Skin of body (tissue), 2 donors: Measurements from ENCODE around the gene TATDN3. TPM values are rescaled to one million over a fixed set of nuclear protein-coding genes. Genes with fewer than 3 reads are reported as not detected.
"Not testable (repeated sequence)": the region's sequence is repeated elsewhere in the genome, so short reads cannot be mapped to it uniquely, and the experiment has no call there.

Source experiments
- DNase-seq: peaks from one replicate; lab custom pipeline; 2025; lab: John Stamatoyannopoulos, UW
- total RNA-seq: library from RNA; depleted of rRNA; stranded (reverse); fragments of >200 nt; gene quantifications from one replicate; pipeline ENCODE4 v1.2.3, GENCODE V29; 2014

Gene TATDN3, protein sequence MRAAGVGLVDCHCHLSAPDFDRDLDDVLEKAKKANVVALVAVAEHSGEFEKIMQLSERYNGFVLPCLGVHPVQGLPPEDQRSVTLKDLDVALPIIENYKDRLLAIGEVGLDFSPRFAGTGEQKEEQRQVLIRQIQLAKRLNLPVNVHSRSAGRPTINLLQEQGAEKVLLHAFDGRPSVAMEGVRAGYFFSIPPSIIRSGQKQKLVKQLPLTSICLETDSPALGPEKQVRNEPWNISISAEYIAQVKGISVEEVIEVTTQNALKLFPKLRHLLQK
- total RNA-seq = 14.5 TPM

- DNase-seq = peak; percentile 94
Measured at GRCh38 chr1:212791676-212792395, at the start of gene TATDN3, which contains the start of gene NSL1. TATDN3 (plus strand) TSS chr1:212791894; CDS start chr1:212791922, 28 bp downstream. NSL1 (minus strand) TSS chr1:212791777; CDS start chr1:212791763, 14 bp downstream.

- no peak for DNase-seq
Measured at GRCh38 chr1:212743901-212744475, 47.7 kb upstream of the TATDN3 start.

GRCh38 chr1:212745303-212745702 lies 46.4 kb upstream of the TATDN3 start:
- no peak for DNase-seq

DNA sequence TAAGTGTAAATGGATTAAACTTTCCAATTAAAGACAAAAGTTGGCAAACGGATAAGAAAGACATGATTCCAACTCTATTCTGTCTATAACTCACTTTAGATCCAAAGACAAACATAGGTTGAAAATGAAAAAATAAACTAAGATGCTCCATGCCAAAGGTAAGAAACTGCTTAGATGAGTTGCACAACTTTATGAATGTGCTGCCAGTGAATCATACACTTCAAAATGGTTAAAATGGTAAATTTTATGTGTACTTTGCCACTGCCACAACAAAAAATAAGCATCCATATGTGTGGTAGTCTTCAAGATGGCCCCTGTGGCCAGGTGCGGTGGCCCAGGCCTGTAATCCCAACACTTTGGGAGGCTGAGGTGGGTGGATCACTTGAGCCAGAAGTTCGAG lies 45.1 kb upstream of the TATDN3 start:
- no peak for DNase-seq

- no peak for DNase-seq
Measured at GRCh38 chr1:212749821-212750535, 41.7 kb upstream of the TATDN3 start.

DNA sequence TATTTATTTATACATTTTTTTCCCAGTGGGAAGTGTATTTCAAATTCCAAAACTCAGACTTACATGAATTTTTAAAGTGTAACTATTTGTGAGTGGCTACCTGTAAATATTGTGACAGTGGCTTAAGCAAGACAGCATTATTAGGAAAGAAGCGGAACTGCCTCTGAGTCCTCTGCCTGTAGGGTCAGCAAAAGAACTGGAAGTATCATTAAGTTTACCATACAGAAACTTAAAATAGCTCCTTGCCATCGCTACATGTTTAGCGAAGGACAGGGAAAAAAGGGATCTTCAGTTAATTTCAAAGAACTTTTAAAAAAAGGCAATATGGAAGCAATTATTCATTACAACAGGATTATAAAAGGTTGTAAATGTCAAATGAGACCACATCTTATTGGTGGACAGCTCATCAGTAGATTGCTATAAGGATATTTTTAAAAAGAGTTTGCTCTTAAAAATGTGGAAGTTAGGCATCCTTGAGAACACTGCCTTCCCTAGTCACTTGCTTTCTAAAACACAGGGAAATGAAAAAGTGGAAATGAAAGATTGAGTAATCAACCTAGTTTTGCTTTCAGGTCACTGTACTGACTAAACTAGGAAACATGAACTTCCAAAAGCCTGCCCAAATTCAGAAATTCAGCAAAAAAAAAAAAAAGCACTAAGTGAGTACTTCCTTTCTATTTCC lies 39.3 kb upstream of the TATDN3 start:
- no peak for DNase-seq

DNA sequence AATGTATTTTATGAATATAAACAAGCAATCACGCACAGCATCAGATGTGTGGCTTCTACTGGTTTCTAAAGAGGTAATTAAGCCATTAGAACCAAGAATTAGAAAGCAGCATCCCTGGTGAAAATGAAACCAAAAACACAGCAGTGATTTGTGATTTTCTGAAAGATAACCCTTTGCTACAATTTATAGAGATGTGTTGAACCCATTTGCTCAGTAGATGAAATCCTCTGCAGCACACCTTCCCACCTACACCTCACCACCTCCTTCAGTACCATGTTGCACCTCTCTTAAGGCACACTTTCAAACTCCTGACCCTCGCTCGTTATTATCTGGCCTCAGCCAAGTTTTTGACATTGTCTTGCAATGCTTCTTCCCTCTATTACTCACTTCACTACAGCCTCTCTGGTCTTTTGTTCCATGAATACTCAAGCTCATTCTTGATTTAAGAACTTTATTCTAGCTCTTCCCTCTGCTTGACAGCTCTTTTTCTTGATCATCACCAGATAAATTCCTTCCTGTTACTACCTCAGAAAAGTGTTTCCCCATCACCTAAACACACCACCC lies 38.7 kb upstream of the TATDN3 start:
- no peak for DNase-seq

GRCh38 chr1:212753749-212754148 lies 37.9 kb upstream of the TATDN3 start:
- DNase-seq = no peak

DNA sequence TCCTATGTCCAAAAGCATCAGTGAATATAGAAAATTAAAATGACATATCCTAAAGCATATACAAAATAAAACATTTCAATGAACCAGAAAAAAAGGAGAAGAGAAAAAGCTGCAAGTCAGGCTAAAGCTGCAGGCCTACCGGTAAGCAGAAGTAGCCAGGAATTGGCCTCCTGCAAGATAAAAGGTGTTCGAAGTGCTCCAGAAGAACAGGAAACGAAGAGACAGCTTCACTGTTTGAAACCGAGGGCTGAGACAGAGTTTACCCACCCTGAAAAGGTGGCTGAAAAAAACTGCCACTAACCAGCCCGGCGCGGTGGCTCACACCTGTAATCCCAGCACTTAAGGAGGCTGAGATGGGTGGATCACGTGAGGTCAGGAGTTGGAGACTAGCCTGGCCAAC lies 37.5 kb upstream of the TATDN3 start:
- no peak for DNase-seq

GRCh38 chr1:212754680-212755079 lies 37.0 kb upstream of the TATDN3 start:
- DNase-seq = no peak

DNA sequence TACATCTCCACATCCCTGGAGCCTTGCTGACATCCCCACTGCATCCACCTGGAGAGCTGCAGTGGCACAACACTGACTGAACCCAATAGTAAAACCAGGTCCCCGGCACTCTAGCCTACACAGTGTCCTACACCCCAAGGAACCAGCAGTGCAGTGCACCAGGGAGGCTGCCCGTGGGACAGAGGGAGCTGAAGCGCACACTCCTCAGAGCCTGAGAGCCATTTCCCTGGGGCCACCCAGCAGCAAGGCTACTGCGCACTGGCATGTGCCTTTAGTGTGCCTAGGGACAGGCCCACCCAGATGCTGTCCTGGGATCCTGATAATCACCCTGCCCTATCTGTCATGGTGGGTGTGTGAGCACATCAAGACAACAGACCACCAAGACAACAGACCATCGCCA lies 32.0 kb upstream of the TATDN3 start:
- DNase-seq = no peak

DNA sequence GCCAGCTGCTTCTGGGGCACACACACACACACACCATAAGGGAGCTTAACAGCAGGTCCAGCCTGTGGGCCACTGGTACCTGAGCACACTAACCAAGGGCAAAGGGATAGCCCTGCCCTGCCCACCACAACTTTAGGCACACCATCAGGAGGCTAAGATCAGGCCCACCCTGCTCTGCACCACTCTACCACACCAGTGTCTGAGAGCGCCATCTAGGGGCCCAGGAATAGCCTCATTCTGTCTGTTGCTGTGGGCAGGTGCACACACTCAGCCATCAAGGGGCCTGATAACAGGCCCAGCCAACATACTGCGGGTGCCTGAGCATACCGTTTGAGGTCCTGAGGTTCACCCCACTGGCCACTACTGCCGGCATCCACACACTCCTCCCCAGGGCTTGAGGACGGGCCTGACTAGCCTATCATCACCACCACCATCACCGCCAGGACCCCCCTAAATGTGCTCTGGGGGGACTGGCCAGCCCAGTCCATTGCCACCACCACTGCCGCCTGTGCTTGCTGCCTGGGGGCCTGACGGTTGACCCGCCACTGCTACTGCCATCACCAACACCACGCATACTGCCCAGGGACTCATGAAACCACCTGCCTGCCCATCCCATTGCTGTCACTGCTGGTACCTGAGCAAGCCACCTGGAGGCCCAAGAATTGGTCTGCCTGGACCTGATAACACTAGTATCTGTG lies 31.4 kb upstream of the TATDN3 start:
- no peak for DNase-seq

- DNase-seq = no peak
Measured at GRCh38 chr1:212762234-212762633, 29.5 kb upstream of the TATDN3 start.

DNA sequence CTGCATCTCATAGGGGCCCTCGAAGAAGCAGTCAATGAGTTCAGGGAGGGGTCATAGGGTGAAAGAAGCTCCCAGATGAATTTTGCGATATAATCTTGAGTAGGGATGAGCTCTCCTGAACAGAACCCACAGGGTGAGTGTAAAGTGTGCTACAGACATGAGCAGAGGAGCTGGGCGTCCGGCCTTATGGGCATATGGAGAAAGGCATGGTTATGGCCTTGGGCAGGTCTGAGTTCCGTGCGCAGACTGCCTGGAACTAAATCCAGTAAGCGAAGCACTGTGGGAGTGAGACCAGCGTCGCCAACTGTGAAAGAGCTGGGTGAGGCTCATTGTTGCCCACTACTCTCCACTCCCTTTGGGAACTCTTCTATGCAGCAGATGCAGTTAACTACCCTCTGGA lies 28.9 kb upstream of the TATDN3 start:
- DNase-seq = no peak

DNA sequence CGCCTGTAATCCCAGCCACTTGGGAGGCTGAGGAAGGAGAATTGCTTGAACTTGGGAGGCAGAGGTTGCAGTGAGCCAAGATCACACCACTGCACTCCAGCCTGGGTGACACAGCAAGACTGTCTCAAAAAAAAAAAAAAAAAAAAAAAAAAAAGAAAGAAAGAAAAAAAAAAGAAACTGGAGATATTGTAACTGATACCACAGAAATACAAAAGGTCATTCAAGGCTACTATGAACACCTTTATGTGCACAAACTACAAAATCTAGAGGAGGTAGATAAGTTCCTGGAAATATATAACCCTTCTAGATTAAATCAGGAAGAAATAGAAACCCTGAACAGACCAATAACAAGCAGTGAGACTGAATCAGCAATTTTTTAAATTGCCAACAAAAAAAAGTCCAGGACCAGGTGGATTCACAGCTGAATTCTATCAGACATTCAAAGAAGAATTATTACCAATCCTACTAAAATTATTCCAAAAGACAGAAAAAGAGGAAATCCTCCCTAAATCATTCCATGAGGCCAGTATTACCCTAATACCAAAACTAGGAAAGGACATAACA lies 26.9 kb upstream of the TATDN3 start:
- not testable (repeated sequence) for DNase-seq

DNA sequence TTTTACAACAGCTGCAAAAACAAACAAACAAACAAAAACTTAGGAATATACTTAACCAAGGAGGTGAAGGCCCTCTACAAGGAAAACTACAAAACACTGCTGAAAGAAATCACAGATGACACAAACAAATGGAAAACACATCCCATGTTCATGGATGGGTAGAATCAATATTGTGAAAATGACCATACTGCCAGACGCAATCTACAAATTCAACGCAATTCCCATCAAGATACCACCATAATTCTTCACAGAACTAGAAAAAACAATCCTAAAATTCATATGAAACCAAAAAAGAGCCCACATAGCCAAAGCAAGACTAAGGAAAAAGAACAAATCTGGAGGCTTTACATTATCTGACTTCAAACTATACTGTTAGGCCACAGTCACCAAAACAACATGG lies 24.9 kb upstream of the TATDN3 start:
- not testable (repeated sequence) for DNase-seq

- DNase-seq = no peak
Measured at GRCh38 chr1:212769459-212770167, 22.1 kb upstream of the TATDN3 start.

- no peak for DNase-seq
Measured at GRCh38 chr1:212771341-212771740, 20.4 kb upstream of the TATDN3 start.

- no peak for DNase-seq
Measured at GRCh38 chr1:212773011-212773410, 18.7 kb upstream of the TATDN3 start.
